NCI-H2107 treated with DMSO at 0.1 percent for 48 hours (cell line): Measurements from ENCODE around the gene YIF1A.
"Not testable (repeated sequence)": the region's sequence is repeated elsewhere in the genome, so short reads cannot be mapped to it uniquely, and the experiment has no call there.

Source experiments
- DNase-seq: peaks from one replicate; lab custom pipeline; 2025; ENCODE audit not compliant: unreplicated experiment; lab: John Stamatoyannopoulos, UW

YIF1A gene

GRCh38 chr11:66272596-66272995 lies 16.3 kb downstream of the YIF1A start:
- no peak for DNase-seq

GRCh38 chr11:66271816-66272215 lies 17.1 kb downstream of the YIF1A start:
- no peak for DNase-seq

GRCh38 chr11:66268952-66269905 lies 19.7 kb downstream of the YIF1A start:
- no peak for DNase-seq

GRCh38 chr11:66268244-66268951 lies 20.5 kb downstream of the YIF1A start, which contains the start of gene RAB1B:
Gene RAB1B (plus strand): TSS chr11:66268639. CDS start chr11:66268680, 41 bp downstream.
- peak; percentile 95 for DNase-seq

- no peak for DNase-seq
Measured at GRCh38 chr11:66267379-66268243, 21.3 kb downstream of the YIF1A start.

GRCh38 chr11:66267039-66267378 lies 21.9 kb downstream of the YIF1A start:
- no peak for DNase-seq

- no peak for DNase-seq
Measured at GRCh38 chr11:66266378-66267038, 22.4 kb downstream of the YIF1A start.

- no peak for DNase-seq
Measured at GRCh38 chr11:66265531-66266377, 23.2 kb downstream of the YIF1A start.

GRCh38 chr11:66264914-66265313 lies 24.0 kb downstream of the YIF1A start:
- no peak for DNase-seq

- no peak for DNase-seq
Measured at GRCh38 chr11:66264383-66264782, 24.6 kb downstream of the YIF1A start.

GRCh38 chr11:66263785-66264184 lies 25.2 kb downstream of the YIF1A start:
- DNase-seq = no peak

- DNase-seq = no peak
Measured at GRCh38 chr11:66263231-66263630, 25.7 kb downstream of the YIF1A start.

GRCh38 chr11:66262696-66263095 lies 26.2 kb downstream of the YIF1A start:
- DNase-seq = no peak

- DNase-seq = no peak
Measured at GRCh38 chr11:66262191-66262590, 26.8 kb downstream of the YIF1A start.

GRCh38 chr11:66261578-66261977 lies 27.4 kb downstream of the YIF1A start:
- no peak for DNase-seq

GRCh38 chr11:66259956-66260355 lies 29.0 kb downstream of the YIF1A start:
- DNase-seq = peak; percentile 29

- DNase-seq = no peak
Measured at GRCh38 chr11:66259225-66259624, 29.7 kb downstream of the YIF1A start.

GRCh38 chr11:66258473-66258893 lies 30.5 kb downstream of the YIF1A start:
- no peak for DNase-seq

- DNase-seq = not testable (repeated sequence)
Measured at GRCh38 chr11:66253081-66253480, 35.9 kb downstream of the YIF1A start.

GRCh38 chr11:66251809-66252208 lies 37.1 kb downstream of the YIF1A start:
- DNase-seq = no peak
